ENCODE results near the gene LAMB4. TPM values are rescaled to one million over a fixed set of nuclear protein-coding genes. Genes with fewer than 3 reads are reported as not detected.

Gene LAMB4
- total RNA-seq, 1 donor from 2014 or later: not detected

Other genes starting within 250 kb of the LAMB4 start
- gene DLD, start 239.2 kb downstream of the LAMB4 start, total RNA-seq: 76.2 and 77.9 TPM in 2 replicates
- gene LAMB1, start 127.2 kb downstream of the LAMB4 start, total RNA-seq: not detected in 2 replicates